ENCODE results near the gene SLC10A3. TPM values are rescaled to one million over a fixed set of nuclear protein-coding genes. Genes with fewer than 3 reads are reported as not detected.

Gene SLC10A3
- total and polyA plus RNA-seq, 2 of the 8 experiments (the other 6 are each of a cell fraction or from before 2014, with no cell fraction given), result 6.8 to 9.5 TPM

DNA sequence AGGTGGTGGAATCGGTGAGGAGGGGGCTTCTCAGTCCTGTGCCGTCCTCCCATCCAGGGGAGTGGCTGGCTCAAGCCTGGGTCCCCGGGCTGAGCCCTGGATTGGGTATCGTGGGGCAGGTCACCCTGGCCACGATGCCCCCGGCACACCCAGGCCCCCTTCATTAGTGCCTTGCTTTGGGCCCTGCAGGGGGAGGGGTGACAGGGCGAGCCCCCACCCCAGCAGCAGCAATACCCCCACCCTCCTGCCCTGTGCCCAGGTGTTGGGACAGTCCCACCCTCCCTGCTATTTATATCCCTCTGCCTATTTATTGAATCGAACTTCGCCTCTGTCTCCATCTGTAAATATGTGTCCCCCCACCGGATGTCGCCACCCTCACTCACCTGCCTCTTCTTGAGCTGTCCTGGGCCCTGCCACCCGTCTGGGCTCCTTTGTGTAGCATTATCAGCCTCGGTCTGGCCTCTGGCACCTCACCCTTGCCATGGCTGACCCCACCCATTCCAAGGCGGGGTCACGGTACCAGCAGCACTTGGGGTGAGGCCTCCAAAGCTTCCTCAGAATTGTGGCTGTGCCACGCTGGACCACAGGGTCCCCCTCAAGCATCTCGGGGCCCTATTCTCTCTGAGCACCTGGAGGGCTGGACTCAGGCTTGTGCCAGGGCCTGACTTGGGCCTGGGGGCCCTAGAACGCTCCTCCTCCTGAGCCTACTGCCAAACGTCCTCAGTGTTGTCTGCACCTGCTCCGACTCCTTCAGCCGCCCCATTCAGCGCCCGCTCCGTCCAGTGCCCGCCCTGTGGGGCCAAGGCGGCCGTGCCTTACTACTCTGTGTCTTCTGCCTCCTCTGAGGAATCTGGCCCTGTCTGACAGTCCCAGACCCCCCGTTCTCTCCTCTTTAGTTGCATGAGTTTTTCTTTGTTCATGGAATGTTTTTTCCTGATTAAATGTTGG lies 17.5 kb downstream of the SLC10A3 start:
- DNase-seq (ENCODE audit: low read depth in 1 of 2, low spot score in 2 of 2) (no peak), FAIRE-seq (no peak)
- Histone ChIP-seq H2AK5ac (ENCODE audit: low read depth, low read length) (no peak overlapping the region), H3K79me1 (ENCODE audit: low read depth, low read length) (no peaks in the 10 kb centered on the region), H4K91ac (replicated peaks; ENCODE audit: insufficient read length, low read length) (no peak overlapping the region), H3K9me3 (ENCODE audit: insufficient read depth in 2 of 2, low read depth in 1 of 2, low read length in 1 of 2) (no peaks in the 10 kb centered on the region), H2BK5ac (ENCODE audit: low read depth, low read length) (no peak overlapping the region), H3K18ac (ENCODE audit: extremely low read depth, low read length) (no peak overlapping the region), H2BK20ac (ENCODE audit: low read length) (no peak overlapping the region), H4K5ac (ENCODE audit: insufficient read length, low read depth, low read length) (no peak overlapping the region), H3K9ac (replicated peaks in 1 of 4; ENCODE audit: extremely low read depth in 1 of 4, low read depth in 3 of 4, low read length in 3 of 4) (no peak overlapping the region), H3K4me3 (ENCODE audit: extremely low read depth in 1 of 4, insufficient read depth in 2 of 4, low read depth in 3 of 4, low read length in 4 of 4) (no peak overlapping the region), H2BK15ac (ENCODE audit: low read length) (no peak overlapping the region), H3K23me2 (ENCODE audit: low read depth, low read length) (no peaks in the 10 kb centered on the region), H3K56ac (replicated peaks; ENCODE audit: insufficient read length, low read depth, low read length) (no peak overlapping the region), H3K4me1 (replicated peaks in 1 of 4; ENCODE audit: control insufficient read depth in 3 of 4, insufficient read depth in 4 of 4, low read length in 3 of 4) (no peaks in the 10 kb centered on the region), H2BK12ac (ENCODE audit: low read depth, low read length) (no peak overlapping the region), H2BK120ac (replicated peaks; ENCODE audit: low read depth, low read length) (no peak overlapping the region), H3K4me2 (ENCODE audit: insufficient read depth in 1 of 2, low read depth in 2 of 2, low read length in 2 of 2) (no peak overlapping the region), H3K36me3 (ENCODE audit: control insufficient read depth in 2 of 4, insufficient read depth in 4 of 4, low read length in 3 of 4) (peaks cover 0 to 14% (median 5%) of the 10 kb centered on the region in 4 experiments; a peak in 4 of 8 replicates), H4K20me1 (replicated peaks in 1 of 2; ENCODE audit: control insufficient read depth in 1 of 2, insufficient read depth in 2 of 2, low read length in 2 of 2) (no peaks in the 10 kb centered on the region), H3K79me2 (ENCODE audit: control insufficient read depth in 1 of 2, insufficient read depth in 2 of 2, low read length in 2 of 2) (no peaks in the 10 kb centered on the region), H3K23ac (ENCODE audit: insufficient read length) (no peak overlapping the region), H3K4ac (replicated peaks; ENCODE audit: insufficient read length, low read depth, low read length) (no peak overlapping the region), H4K8ac (ENCODE audit: extremely low read depth, insufficient read depth, low read length) (peak overlapping the region; percentile 25; the same call in 1 of the 2 replicates), H3K27me3 (replicated peaks in 1 of 4; ENCODE audit: control insufficient read depth in 3 of 4, extremely low read depth in 1 of 4, insufficient read depth in 3 of 4, low read length in 3 of 4) (no peaks in the 10 kb centered on the region), H2AFZ (ENCODE audit: low read length) (no peak overlapping the region), H3K27ac (ENCODE audit: low read depth, low read length) (no peak overlapping the region), H3K14ac (ENCODE audit: insufficient read length) (no peak overlapping the region)
- 84% methylated on average over 16 of the region's 28 CpGs; no CpG with 5 or more reads in 1 of the 2 experiments for WGBS, 2 experiments (ENCODE audit: extremely low coverage in 1 of 2, insufficient coverage in 1 of 2, insufficient read length in 1 of 2, insufficient replicate concordance in 2 of 2, low coverage in 1 of 2, low lambda C conversion rate in 2 of 2, missing lambda C conversion rate in 1 of 2)
- TF ChIP-seq GTF2F1 (IDR thresholded peaks at IDR 0.05; ENCODE audit: borderline replicate concordance, low read depth, low read length) (no peak), NANOG (IDR thresholded peaks at IDR 0.05; ENCODE audit: insufficient read depth, low read depth, low read length, poor library complexity, severe bottlenecking) (no peak), RAD21 (IDR thresholded peaks at IDR 0.05 in 1 of 2, conservative IDR thresholded peaks at IDR 0.05 in 1 of 2; ENCODE audit: low read depth in 2 of 2, low read length in 2 of 2) (peak in 1 of 2 experiments; percentile 21; a peak in 1 of 4 replicates), ASH2L (IDR thresholded peaks at IDR 0.05; ENCODE audit: low read length) (no peak), HDAC6 (IDR thresholded peaks at IDR 0.05; ENCODE audit: low read depth, low read length) (no peak), KDM4A (IDR thresholded peaks at IDR 0.05; ENCODE audit: low read depth, low read length, severe bottlenecking) (no peak)
- ChIA-PET POLR2A (ENCODE audit: partially characterized antibody) (interaction anchor here (0.6 to 1.4 kb wide), 4 partner anchors 9 to 73 kb away, joined by 3 to 5 read pairs (median 4); no protein-coding TSS in a partner anchor), CTCF (ENCODE audit: partially characterized antibody) (interaction anchor here (0.7 to 3.1 kb wide), 5 partner anchors 12 to 100 kb away, joined by 3 to 11 read pairs (median 4); partner anchors contain the start of gene PLXNA3)

Measured in H1 (cell line).